Measurements from ENCODE around the gene ZNF212.
"Not testable (repeated sequence)": the region's sequence is repeated elsewhere in the genome, so short reads cannot be mapped to it uniquely, and the experiment has no call there.

ZNF212 gene

GRCh38 chr7:149218469-149219420 is 20.7 kb upstream of the ZNF212 start:
- no peak for DNase-seq (ENCODE audit: low read depth)

GRCh38 chr7:149220534-149220933 is 18.9 kb upstream of the ZNF212 start:
- DNase-seq (ENCODE audit: low read depth) = no peak

- no peak for DNase-seq (ENCODE audit: low read depth)
Measured at GRCh38 chr7:149223176-149223575, 16.3 kb upstream of the ZNF212 start.

GRCh38 chr7:149223761-149224160 is 15.7 kb upstream of the ZNF212 start:
- DNase-seq (ENCODE audit: low read depth) = no peak

- no peak for DNase-seq (ENCODE audit: low read depth)
Measured at GRCh38 chr7:149224352-149224751, 15.1 kb upstream of the ZNF212 start.

- no peak for DNase-seq (ENCODE audit: low read depth)
Measured at GRCh38 chr7:149225106-149225505, 14.3 kb upstream of the ZNF212 start.

GRCh38 chr7:149225656-149226055 is 13.8 kb upstream of the ZNF212 start:
- no peak for DNase-seq (ENCODE audit: low read depth)

- not testable (repeated sequence) for DNase-seq (ENCODE audit: low read depth)
Measured at GRCh38 chr7:149226366-149226765, 13.1 kb upstream of the ZNF212 start.

- DNase-seq (ENCODE audit: low read depth) = no peak
Measured at GRCh38 chr7:149226840-149227494, 12.5 kb upstream of the ZNF212 start.

- no peak for DNase-seq (ENCODE audit: low read depth)
Measured at GRCh38 chr7:149228831-149229471, 10.5 kb upstream of the ZNF212 start.

GRCh38 chr7:149229526-149229925 is 9.9 kb upstream of the ZNF212 start:
- no peak for DNase-seq (ENCODE audit: low read depth)

GRCh38 chr7:149232362-149232761 is 7.1 kb upstream of the ZNF212 start:
- no peak for DNase-seq (ENCODE audit: low read depth)

- not testable (repeated sequence) for DNase-seq (ENCODE audit: low read depth)
Measured at GRCh38 chr7:149233655-149234204, 5.7 kb upstream of the ZNF212 start.

- no peak for DNase-seq (ENCODE audit: low read depth)
Measured at GRCh38 chr7:149237502-149237901, 1.9 kb upstream of the ZNF212 start.

GRCh38 chr7:149238051-149238450 is 1.4 kb upstream of the ZNF212 start:
- no peak for DNase-seq (ENCODE audit: low read depth)

- DNase-seq (ENCODE audit: low read depth) = no peak
Measured at GRCh38 chr7:149240637-149241036, 1.2 kb downstream of the ZNF212 start.

GRCh38 chr7:149241696-149242095 is 2.2 kb downstream of the ZNF212 start:
- no peak for DNase-seq (ENCODE audit: low read depth)

- peak; percentile 49 for DNase-seq (ENCODE audit: low read depth)
Measured at GRCh38 chr7:149245244-149245643, 5.8 kb downstream of the ZNF212 start.

GRCh38 chr7:149245744-149246143 is 6.3 kb downstream of the ZNF212 start:
- no peak for DNase-seq (ENCODE audit: low read depth)

GRCh38 chr7:149248777-149249176 is 9.3 kb downstream of the ZNF212 start:
- DNase-seq (ENCODE audit: low read depth) = peak; percentile 37

- DNase-seq (ENCODE audit: low read depth) = not testable (repeated sequence)
Measured at GRCh38 chr7:149250151-149250550, 10.7 kb downstream of the ZNF212 start.

GRCh38 chr7:149251518-149251917 is 12.1 kb downstream of the ZNF212 start:
- not testable (repeated sequence) for DNase-seq (ENCODE audit: low read depth)

All from activated T-cell treated with anti-CD3 and anti-CD28 coated beads for 48 hours (primary cell).